Measurements from ENCODE around the gene OR13A1. TPM values are rescaled to one million over a fixed set of nuclear protein-coding genes. Genes with fewer than 3 reads are reported as not detected.
"Not testable (repeated sequence)": the region's sequence is repeated elsewhere in the genome, so short reads cannot be mapped to it uniquely, and the experiment has no call there.

Gene OR13A1
- not detected for total RNA-seq

- DNase-seq (ENCODE audit: low spot score) (no peak), ATAC-seq (no peak)
- Mint-ChIP-seq H3K36me3 (peaks cover 15% of the 10 kb centered on the region), H3K9me3 (peaks cover 8% of the 10 kb centered on the region), H3K4me3 (no peak within 1 kb of the TSS), H3K27ac (no peak within 1 kb of the TSS), H3K4me1 (ENCODE audit: low read depth in 2 of 2) (no peaks in the 10 kb centered on the region), H3K27me3 (peaks cover 19 to 47% of the 10 kb centered on the region in 2 donors)
These were observed at the start of gene OR13A1 for GRCh38 chr10:45315508-45315907. Gene OR13A1, minus strand, starts transcription at chr10:45315608. Its CDS starts 11,186 bp downstream, at chr10:45304422.

- H3K4me3 Mint-ChIP-seq; H3K4me1 Mint-ChIP-seq (ENCODE audit: low read depth in 2 of 2); DNase-seq (ENCODE audit: low spot score); H3K9me3 Mint-ChIP-seq; ATAC-seq; H3K27ac Mint-ChIP-seq; H3K36me3 Mint-ChIP-seq: not testable (repeated sequence)
- peaks cover 23 to 38% of the 10 kb centered on the region in 2 donors for H3K27me3 Mint-ChIP-seq
These were observed 46.8 kb upstream of the OR13A1 start for GRCh38 chr10:45361983-45362799.

- peaks cover 24 to 57% of the 10 kb centered on the region in 2 donors for H3K27me3 Mint-ChIP-seq
- H3K27ac Mint-ChIP-seq; DNase-seq (ENCODE audit: low spot score); H3K9me3 Mint-ChIP-seq; H3K4me3 Mint-ChIP-seq; H3K36me3 Mint-ChIP-seq; H3K4me1 Mint-ChIP-seq (ENCODE audit: low read depth in 2 of 2); ATAC-seq: not testable (repeated sequence)
These were observed 43.6 kb upstream of the OR13A1 start for GRCh38 chr10:45358961-45359360.

- Mint-ChIP-seq H3K27me3 (peaks cover 24 to 55% of the 10 kb centered on the region in 2 donors), H3K27ac (no peak overlapping the region), H3K4me1 (ENCODE audit: low read depth in 2 of 2) (no peaks in the 10 kb centered on the region), H3K36me3 (no peaks in the 10 kb centered on the region), H3K9me3 (no peaks in the 10 kb centered on the region), H3K4me3 (no peak overlapping the region)
- DNase-seq (ENCODE audit: low spot score) (no peak), ATAC-seq (no peak)
These were observed 40.1 kb upstream of the OR13A1 start for GRCh38 chr10:45355494-45355893.

GRCh38 chr10:45354261-45354660 is 38.9 kb upstream of the OR13A1 start:
- Mint-ChIP-seq H3K9me3 (no peaks in the 10 kb centered on the region), H3K27me3 (peaks cover 23 to 47% of the 10 kb centered on the region in 2 donors), H3K27ac (no peak overlapping the region), H3K4me3 (no peak overlapping the region), H3K36me3 (no peaks in the 10 kb centered on the region), H3K4me1 (ENCODE audit: low read depth in 2 of 2) (no peaks in the 10 kb centered on the region)
- DNase-seq (ENCODE audit: low spot score) (no peak), ATAC-seq (no peak)

- ATAC-seq, result peak in 1 of 2 donors; percentile 44
- no peak overlapping the region for H3K27ac Mint-ChIP-seq
- H3K9me3 Mint-ChIP-seq, result no peaks in the 10 kb centered on the region
- H3K27me3 Mint-ChIP-seq, result peaks cover 23 to 47% of the 10 kb centered on the region in 2 donors
- no peaks in the 10 kb centered on the region for H3K4me1 Mint-ChIP-seq (ENCODE audit: low read depth in 2 of 2)
- DNase-seq (ENCODE audit: low spot score), result no peak
- H3K4me3 Mint-ChIP-seq, result no peak overlapping the region
- H3K36me3 Mint-ChIP-seq, result no peaks in the 10 kb centered on the region
These were observed 37.8 kb upstream of the OR13A1 start for GRCh38 chr10:45353186-45353585.

GRCh38 chr10:45348196-45348765 is 32.9 kb upstream of the OR13A1 start:
- H3K9me3 Mint-ChIP-seq; DNase-seq (ENCODE audit: low spot score); H3K4me3 Mint-ChIP-seq; H3K4me1 Mint-ChIP-seq (ENCODE audit: low read depth in 2 of 2); ATAC-seq; H3K27ac Mint-ChIP-seq; H3K36me3 Mint-ChIP-seq: not testable (repeated sequence)
- H3K27me3 Mint-ChIP-seq, result peaks cover 21 to 24% of the 10 kb centered on the region in 2 donors

GRCh38 chr10:45347464-45347863 is 32.1 kb upstream of the OR13A1 start:
- not testable (repeated sequence) for H3K4me3 Mint-ChIP-seq; ATAC-seq; H3K27ac Mint-ChIP-seq; DNase-seq (ENCODE audit: low spot score); H3K36me3 Mint-ChIP-seq; H3K9me3 Mint-ChIP-seq; H3K4me1 Mint-ChIP-seq (ENCODE audit: low read depth in 2 of 2)
- H3K27me3 Mint-ChIP-seq, result peaks cover 15 to 18% of the 10 kb centered on the region in 2 donors

GRCh38 chr10:45346652-45347335 is 31.4 kb upstream of the OR13A1 start:
- H3K4me3 Mint-ChIP-seq; H3K4me1 Mint-ChIP-seq (ENCODE audit: low read depth in 2 of 2); ATAC-seq; DNase-seq (ENCODE audit: low spot score); H3K9me3 Mint-ChIP-seq; H3K27ac Mint-ChIP-seq; H3K36me3 Mint-ChIP-seq: not testable (repeated sequence)
- peaks cover 9 to 16% of the 10 kb centered on the region in 2 donors for H3K27me3 Mint-ChIP-seq

- DNase-seq (ENCODE audit: low spot score); ATAC-seq; H3K27ac Mint-ChIP-seq; H3K36me3 Mint-ChIP-seq; H3K4me1 Mint-ChIP-seq (ENCODE audit: low read depth in 2 of 2); H3K9me3 Mint-ChIP-seq; H3K4me3 Mint-ChIP-seq: not testable (repeated sequence)
- peaks cover 8 to 11% of the 10 kb centered on the region in 2 donors for H3K27me3 Mint-ChIP-seq
These were observed 25.0 kb upstream of the OR13A1 start for GRCh38 chr10:45340420-45340819.

GRCh38 chr10:45339894-45340293 is 24.5 kb upstream of the OR13A1 start:
- DNase-seq (ENCODE audit: low spot score) (no peak), ATAC-seq (no peak)
- H3K9me3 Mint-ChIP-seq, result no peaks in the 10 kb centered on the region
- H3K27me3 Mint-ChIP-seq, result peaks cover 8 to 11% of the 10 kb centered on the region in 2 donors
- no peak overlapping the region for H3K27ac Mint-ChIP-seq
- no peaks in the 10 kb centered on the region for H3K36me3 Mint-ChIP-seq
- no peaks in the 10 kb centered on the region for H3K4me1 Mint-ChIP-seq (ENCODE audit: low read depth in 2 of 2)
- no peak overlapping the region for H3K4me3 Mint-ChIP-seq

GRCh38 chr10:45331824-45332223 is 16.4 kb upstream of the OR13A1 start:
- H3K27me3 Mint-ChIP-seq, result peaks cover 19 to 44% of the 10 kb centered on the region in 2 donors
- not testable (repeated sequence) for H3K36me3 Mint-ChIP-seq; H3K27ac Mint-ChIP-seq; H3K9me3 Mint-ChIP-seq; H3K4me1 Mint-ChIP-seq (ENCODE audit: low read depth in 2 of 2); ATAC-seq; DNase-seq (ENCODE audit: low spot score); H3K4me3 Mint-ChIP-seq

GRCh38 chr10:45326864-45327263 is 11.5 kb upstream of the OR13A1 start:
- H3K27ac Mint-ChIP-seq; ATAC-seq; H3K36me3 Mint-ChIP-seq; H3K4me1 Mint-ChIP-seq (ENCODE audit: low read depth in 2 of 2); DNase-seq (ENCODE audit: low spot score); H3K9me3 Mint-ChIP-seq; H3K4me3 Mint-ChIP-seq: not testable (repeated sequence)
- H3K27me3 Mint-ChIP-seq, result peaks cover 24 to 51% of the 10 kb centered on the region in 2 donors

GRCh38 chr10:45325116-45325515 is 9.7 kb upstream of the OR13A1 start:
- Mint-ChIP-seq H3K4me1 (ENCODE audit: low read depth in 2 of 2) (no peaks in the 10 kb centered on the region), H3K27ac (no peak overlapping the region), H3K27me3 (peaks cover 21 to 47% of the 10 kb centered on the region in 2 donors), H3K4me3 (no peak overlapping the region), H3K9me3 (peaks cover 11% of the 10 kb centered on the region), H3K36me3 (peaks cover 12% of the 10 kb centered on the region)
- no peak for ATAC-seq
- no peak for DNase-seq (ENCODE audit: low spot score)

All from natural killer cell treated with Interleukin-12 subunit alpha and Interleukin-12 subunit beta and Interleukin-15 and Interleukin-18, amount 100 ng/mL, for 72 hours (primary cell).